HG02884 (cell line): ENCODE measurements around the gene SAP30BP.

Experiments
- ATAC-seq: cut with Tn5 transposase; IDR thresholded peaks from one replicate; pipeline ENCODE4 v1.9.1; 2021; ENCODE audit warnings: mild to moderate bottlenecking, moderate library complexity; ENCODE audit not compliant: unreplicated experiment

The SAP30BP gene

GRCh38 chr17:75684249-75684648 lies 17.1 kb downstream of the SAP30BP start:
- no peak for ATAC-seq

DNA sequence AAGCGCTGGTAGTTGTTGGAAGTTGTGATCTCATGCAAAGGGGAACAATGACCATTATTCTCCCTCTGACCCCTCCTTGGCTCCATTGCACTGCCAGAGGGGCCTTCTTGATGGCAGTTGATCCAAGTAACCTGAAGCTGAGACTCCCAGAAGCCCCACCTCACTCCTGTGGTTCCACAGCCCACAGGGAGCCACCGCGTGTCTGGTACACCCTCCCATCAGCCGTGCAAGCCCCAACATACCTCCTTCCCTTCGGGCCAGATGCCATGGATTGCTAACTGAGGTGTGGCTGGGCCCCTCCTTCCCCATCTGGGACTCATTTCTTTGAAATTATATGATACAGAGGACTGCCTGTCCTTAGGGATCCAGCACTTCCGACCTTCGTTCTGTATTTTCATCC lies 17.8 kb downstream of the SAP30BP start:
- ATAC-seq = no peak

DNA sequence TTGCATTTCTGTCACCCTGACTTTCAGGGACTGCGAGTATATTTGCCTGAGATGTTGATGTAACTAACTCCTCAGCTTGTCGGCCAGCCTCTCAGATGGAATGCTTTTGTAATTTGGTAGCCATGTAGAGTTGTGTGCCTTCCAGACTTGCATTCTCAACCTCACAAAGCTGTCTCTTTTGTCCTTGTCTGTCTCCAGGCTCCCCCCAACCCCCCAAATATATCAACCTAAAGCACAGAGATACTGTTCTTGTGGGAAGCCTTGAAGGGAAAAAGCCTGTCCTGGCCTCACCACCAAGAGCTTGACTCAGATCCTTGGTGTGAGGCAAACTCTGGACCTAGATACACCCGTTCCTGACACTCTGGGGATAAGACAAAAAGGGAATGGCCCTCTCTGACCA lies 18.4 kb downstream of the SAP30BP start:
- ATAC-seq = no peak

DNA sequence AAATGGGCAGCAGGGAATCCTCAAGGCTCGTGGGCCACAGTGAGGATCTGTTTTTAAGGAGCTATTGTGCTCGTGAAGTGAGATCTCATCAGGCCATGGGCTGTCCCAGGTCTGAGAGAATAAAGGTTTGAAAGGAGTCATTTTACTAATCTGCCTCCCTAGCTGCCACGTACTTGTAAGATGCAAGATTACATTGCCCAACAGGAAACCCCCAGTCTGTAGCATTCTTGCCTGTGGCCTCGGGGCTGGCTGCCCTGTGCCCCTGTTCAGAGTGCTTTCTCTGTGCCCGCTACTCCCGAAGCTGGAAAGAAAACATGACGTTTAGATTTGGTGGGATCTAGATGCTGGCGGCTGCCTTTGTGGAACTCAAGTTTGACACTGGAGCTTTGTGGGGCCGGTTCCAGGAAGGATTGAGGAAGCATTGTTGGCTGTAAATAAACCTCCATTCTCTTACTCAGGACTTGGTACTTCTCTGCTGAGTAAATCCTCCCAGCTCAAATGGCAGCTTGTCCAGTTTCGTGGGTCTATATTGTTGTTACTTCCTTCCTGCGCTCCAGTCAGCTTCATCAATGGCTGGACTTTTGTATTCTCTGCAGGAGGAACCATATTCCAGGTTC lies 21.2 kb downstream of the SAP30BP start:
- no peak for ATAC-seq

DNA sequence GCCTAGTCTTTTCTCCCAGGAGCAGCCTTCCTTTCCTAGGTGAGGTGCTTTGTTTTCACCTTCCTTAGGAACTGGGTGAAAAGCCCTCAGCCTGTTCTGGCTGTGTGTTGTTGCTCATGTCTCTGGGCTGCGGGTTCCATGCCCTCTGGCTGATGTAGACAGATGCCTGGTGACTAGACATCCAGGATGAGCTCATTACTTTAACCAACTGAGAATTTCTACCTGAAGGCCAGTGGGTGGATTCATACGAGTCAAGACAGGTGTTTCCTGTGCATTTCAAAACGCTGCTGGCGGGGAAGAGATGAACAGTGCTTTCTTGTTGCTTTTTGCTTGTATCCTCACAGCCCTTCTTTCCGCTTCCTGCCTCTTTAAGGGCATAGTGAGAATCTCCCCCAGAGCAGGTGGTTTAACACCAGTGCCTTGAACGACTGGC lies 22.3 kb downstream of the SAP30BP start:
- ATAC-seq = no peak

DNA sequence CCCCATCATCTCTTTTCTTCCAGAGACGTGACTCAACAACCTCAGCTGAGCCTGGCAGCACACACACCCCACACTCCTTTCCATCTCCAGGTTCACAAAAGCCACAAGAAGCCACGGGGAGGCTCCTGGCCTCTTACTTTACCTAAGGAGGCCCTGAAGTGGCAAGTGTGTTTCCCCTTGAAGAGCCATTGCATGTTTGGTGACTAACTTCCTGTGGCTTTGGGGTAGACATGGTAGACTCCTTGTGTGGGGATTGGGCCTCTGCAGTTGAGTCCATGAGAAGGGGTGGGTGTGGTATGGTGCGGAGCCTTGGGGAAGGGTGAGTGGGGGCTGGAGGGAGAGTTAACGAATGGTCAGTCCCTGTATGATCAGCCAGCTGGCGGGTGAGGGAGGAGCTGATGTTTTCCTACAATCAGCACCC lies 24.2 kb downstream of the SAP30BP start:
- no peak for ATAC-seq

DNA sequence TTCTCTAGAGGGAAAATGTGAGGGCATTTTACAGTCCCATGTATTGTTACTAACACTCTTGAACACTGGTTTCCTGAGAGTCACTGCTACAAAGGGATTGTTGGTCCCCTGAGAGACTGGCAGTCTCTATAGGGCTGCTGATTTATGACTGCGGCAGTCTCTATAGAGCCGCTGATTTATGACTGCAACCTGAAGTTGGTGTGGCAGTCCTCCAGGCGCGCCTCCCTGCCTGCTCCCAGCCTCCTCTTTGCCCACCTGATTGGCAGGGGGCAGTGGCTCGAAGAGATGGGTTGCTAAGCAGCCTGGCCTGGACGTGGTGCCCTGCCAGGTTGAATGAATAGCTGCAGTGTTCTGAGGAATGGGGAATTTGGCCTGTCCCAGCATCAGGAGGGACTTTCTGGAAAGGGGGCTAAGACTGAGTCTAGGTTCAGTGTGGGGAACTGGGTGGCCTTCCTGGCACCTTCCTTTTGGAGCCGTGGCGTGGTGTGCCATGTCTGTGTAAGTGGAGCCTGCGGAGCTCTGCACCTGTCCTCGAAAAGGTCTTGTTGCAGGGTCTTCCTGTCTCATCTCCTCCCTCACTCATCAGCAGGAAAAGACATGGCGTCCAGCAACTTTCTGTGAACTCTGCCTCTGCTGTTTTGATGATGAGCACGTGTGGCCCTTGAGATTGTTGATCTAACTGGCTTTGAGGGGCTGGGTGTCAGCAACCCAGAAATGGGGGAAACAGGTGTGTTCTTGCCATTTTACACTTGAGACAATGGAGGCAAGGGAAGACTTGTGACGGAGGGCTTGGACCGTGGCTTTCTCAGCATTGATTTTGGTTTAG lies 24.9 kb downstream of the SAP30BP start:
- no peak for ATAC-seq

- no peak for ATAC-seq
These were observed 25.8 kb downstream of the SAP30BP start for GRCh38 chr17:75692976-75693375.

DNA sequence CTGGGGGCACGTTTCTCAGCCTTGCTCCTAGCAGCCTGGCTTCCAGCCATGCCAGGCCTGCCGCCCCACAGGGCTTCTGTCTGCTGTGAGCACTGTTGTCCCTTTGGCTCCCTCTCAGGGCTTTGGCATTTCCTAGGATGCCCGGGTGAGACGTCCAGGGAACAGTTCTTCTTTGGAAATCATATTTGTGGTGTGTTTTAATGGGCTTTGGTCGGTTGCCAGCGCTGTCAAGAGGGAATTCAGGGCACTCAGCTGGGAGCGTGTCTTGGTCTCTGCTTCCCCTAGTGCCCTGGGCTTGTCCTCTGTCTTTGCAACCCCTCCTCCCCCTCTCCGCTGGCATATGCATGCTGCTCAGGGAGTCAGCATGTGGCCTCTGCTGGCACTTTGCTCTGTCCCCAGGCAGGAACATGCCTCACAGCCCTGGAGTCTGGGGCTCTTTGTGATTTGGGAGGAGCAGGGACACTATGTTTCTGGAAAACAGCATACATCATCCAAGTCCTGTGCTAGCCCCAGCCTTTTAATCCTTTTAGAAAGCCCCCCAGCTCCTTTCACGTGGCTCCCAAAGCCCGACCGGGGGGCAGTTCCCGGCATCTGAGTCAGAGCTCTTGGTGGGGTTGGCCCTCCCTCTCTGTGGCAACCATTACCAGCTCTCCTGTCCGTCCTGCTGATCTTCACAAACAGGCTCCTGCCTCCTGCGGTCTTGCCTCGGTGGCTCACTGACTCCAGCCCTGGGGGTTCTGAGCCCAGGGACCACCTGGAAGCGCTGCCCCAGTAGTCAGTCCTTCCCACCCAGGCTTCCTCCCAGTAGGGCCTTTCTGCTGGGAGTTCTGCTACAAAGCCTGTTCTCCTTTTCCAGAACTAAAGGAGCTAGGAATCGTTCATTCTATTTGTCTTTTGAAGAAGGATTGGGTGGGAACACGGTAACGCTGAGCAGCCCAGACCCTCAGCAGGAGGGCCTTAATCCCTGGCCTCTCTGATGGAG lies 26.7 kb downstream of the SAP30BP start:
- ATAC-seq = no peak

- ATAC-seq = no peak
These were observed 27.4 kb downstream of the SAP30BP start for GRCh38 chr17:75694536-75694935.

DNA sequence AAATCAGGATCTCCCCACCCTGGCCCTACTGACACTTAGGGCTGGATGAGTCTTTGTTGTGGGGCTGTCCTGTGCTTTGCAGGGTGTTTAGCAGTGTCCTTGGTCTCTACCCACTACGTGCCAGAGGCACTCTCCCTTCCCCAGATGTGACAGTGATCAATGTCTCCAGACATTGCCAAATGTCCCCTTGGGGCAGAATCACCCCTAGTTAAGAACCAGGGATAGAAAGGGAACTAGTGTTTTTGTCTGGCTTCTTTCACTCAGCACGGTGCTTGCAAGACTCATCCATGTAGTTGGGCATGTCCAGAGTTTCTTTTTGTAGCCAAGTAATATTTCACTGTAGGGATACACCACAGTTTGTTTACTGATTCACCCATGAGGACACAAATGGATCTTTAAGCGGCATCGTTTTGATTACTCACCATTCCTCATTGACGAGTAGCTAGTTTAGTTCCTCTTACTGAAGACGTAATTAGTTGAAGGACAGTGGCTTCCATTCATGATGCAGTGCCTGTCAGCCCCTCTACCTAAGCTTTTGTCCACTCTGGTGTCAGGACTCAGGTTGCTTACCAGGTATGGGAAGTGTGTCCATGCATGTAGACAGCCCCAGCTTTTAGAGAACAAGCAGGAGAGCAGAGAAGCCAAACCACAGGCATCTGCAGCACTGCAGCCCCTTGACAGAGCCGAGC lies 28.1 kb downstream of the SAP30BP start:
- ATAC-seq = no peak

GRCh38 chr17:75695830-75696271 lies 28.7 kb downstream of the SAP30BP start:
- no peak for ATAC-seq

DNA sequence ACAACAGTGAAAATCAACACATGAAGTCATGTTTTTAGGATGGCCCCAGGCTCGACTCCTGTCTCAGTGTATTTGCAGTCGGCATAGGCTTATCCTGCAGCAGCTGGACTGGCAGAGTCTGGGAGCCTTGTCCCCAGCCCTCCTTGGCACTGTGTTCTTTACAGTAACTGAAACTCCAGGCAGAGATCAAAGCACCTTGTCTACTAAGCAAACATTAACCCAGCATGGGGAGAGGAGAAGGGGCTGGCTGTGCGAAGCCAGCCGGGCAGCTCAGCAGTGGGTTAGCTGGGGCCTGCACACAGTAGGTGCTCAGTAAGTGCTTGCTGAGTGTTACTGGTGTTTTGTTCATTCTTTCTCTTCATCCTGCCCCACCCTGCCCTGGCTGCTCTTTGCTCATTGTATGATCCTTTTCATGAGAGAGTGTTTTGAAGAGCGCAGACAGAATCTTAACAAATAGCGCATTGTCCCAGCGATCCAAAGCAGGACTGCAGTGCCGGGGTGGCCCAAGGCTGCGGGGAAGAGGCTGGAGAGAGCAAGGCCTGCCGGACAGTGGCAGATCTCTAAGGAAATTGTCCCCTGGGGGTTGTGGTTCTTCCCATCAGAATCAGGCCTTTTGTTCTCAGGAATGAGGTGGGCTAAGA lies 30.6 kb downstream of the SAP30BP start:
- ATAC-seq = no peak

DNA sequence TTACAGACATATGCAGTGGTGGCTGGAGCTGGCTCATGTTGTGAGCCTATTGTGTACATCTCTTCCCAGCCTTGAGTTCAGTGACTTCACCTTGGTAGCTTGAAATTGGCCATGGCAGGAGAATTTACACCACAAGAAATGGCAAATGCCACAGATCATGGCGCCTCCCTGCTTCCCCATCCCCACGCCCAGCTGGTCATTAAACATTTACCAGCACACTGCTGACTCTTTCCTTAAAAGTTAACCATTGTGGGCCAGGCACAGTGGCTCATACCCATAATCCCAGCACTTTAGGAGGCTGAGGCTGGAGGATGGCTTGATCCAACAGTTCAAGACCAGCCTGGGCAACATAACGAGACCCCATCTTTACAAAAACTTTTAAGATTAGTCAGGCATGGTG lies 31.5 kb downstream of the SAP30BP start:
- no peak for ATAC-seq

DNA sequence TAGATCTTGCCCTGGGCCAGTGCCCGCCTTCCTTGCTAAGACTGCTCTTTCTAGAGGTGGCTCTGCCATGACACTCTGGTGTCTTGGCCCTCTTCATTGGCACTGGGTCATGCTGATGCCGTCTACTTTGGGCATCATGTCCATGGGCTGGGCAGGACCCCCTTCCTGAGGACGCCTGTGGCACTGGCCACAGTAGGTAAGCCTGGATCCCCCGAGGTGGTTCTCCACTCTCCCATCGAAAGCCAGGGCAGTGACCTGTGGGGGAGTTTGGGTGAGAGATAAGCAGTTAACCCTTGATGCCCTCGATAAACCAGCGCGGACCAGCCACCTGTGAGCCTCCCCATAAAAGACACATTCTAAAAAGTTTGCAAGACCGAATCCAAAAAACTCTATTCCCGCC lies 34.1 kb downstream of the SAP30BP start:
- ATAC-seq = no peak

DNA sequence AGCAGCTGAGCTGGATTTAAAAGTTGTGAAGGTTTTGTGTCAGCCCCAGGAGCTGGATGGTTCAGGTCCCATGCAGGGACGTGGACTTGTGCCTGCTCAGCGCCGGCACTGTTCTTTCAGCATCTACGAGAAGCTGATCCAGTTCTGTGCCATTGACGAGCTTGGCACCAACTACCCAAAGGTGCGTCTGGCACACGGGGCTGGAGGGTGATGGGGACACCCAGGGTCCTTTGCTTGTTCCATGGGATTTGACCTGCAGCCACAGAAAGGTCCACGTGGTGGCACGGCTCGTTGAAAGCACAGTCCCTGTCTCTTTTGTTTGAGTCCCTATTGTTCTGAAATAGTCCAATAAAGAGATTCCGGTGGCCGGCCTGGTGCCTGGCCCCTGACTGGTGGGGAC lies 36.1 kb downstream of the SAP30BP start:
- ATAC-seq = no peak

GRCh38 chr17:75703591-75703990 lies 36.5 kb downstream of the SAP30BP start:
- ATAC-seq = no peak

GRCh38 chr17:75704963-75705875 lies 38.1 kb downstream of the SAP30BP start:
- ATAC-seq = no peak

DNA sequence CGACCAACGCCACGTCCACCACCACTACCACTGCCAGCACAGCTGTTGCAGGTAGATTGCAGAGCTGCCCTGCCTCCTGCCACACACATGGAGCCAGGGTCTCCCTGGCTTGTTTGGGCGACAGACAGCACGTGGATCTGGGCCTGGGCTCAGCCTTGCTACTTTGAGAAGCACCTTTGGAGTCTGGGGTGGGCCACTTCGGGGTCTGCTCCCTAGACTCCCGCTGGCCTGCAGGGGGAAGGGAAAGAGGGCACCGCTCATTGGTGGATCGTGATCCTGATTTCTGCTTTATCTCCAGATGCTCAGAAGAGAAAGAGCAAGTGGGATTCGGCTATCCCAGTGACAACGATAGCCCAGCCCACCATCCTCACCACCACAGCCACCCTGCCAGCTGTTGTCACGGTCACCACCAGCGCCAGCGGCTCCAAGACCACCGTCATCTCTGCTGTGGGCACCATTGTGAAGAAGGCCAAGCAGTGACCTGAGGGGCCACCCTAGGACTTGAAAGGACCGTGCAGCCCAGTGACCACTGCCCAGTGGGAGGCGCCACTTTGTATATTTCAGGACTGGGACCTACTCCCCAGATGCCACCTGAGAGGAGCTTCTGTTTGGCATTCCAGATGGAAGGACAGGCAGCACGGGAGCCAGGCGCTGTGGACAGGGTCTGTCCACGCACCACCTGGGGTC lies 39.0 kb downstream of the SAP30BP start:
- ATAC-seq = no peak
